Measurements from ENCODE around the gene UGT1A4.
"Not testable (repeated sequence)": the region's sequence is repeated elsewhere in the genome, so short reads cannot be mapped to it uniquely, and the experiment has no call there.

GRCh38 chr2:233751212-233752009, 32.9 kb downstream of the UGT1A4 start:
- TF ChIP-seq SP1 (IDR thresholded peaks at IDR 0.05; ENCODE audit: low read depth); CTCF (IDR thresholded peaks at IDR 0.05 in 2 of 3, conservative IDR thresholded peaks at IDR 0.05 in 1 of 3; ENCODE audit: borderline replicate concordance in 1 of 3, insufficient read depth in 1 of 3, low read depth in 2 of 3, low read length in 2 of 3); TCF7L2 (IDR thresholded peaks at IDR 0.05; ENCODE audit: borderline replicate concordance, extremely low read depth, insufficient read depth, insufficient read length): not testable (repeated sequence)

Measured in HCT116 (cell line).